ENCODE results near the gene RAD21L1.

- TF ChIP-seq POLR2A (IDR thresholded peaks at IDR 0.05; ENCODE audit: low read length) = no peak
- TF ChIP-seq REST (IDR thresholded peaks at IDR 0.05) = no peak
- no peak for TF ChIP-seq RFX5 (IDR thresholded peaks at IDR 0.05)
- no peak for TF ChIP-seq POLR2AphosphoS2 (conservative IDR thresholded peaks at IDR 0.05; ENCODE audit: low read length)
- TF ChIP-seq CTCF (IDR thresholded peaks at IDR 0.05) = no peak
- TF ChIP-seq FOSL2 (IDR thresholded peaks at IDR 0.05) = no peak
- TF ChIP-seq FOSL2 (CRISPR knock-in tag; IDR thresholded peaks at IDR 0.05) = no peak
- no peak for TF ChIP-seq CHD4 (IDR thresholded peaks at IDR 0.05; ENCODE audit: borderline replicate concordance)
These were observed 30.6 kb upstream of the RAD21L1 start for GRCh38 chr20:1195226-1195625.
